ENCODE data around the gene TBC1D4.
"Not testable (repeated sequence)": the region's sequence is repeated elsewhere in the genome, so short reads cannot be mapped to it uniquely, and the experiment has no call there.

The TBC1D4 gene

GRCh38 chr13:75318138-75318833, 163.7 kb downstream of the TBC1D4 start:
- H3K4me1 Mint-ChIP-seq (ENCODE audit: low read depth): peaks cover 77% of the 10 kb centered on the region
- H3K27me3 Mint-ChIP-seq: no peaks in the 10 kb centered on the region
- peak overlapping the region; percentile 66 for H3K4me3 Mint-ChIP-seq
- H3K36me3 Mint-ChIP-seq (ENCODE audit: low read depth): peaks cover 35% of the 10 kb centered on the region
- no peak for DNase-seq
- peak overlapping the region; percentile 97 for H3K27ac Mint-ChIP-seq
- H3K9me3 Mint-ChIP-seq: no peaks in the 10 kb centered on the region

GRCh38 chr13:75316427-75316826, 165.5 kb downstream of the TBC1D4 start:
- H3K27me3 Mint-ChIP-seq: no peaks in the 10 kb centered on the region
- peaks cover 43% of the 10 kb centered on the region for H3K36me3 Mint-ChIP-seq (ENCODE audit: low read depth)
- H3K4me1 Mint-ChIP-seq (ENCODE audit: low read depth): peaks cover 77% of the 10 kb centered on the region
- H3K27ac Mint-ChIP-seq: peak overlapping the region; percentile 97
- H3K4me3 Mint-ChIP-seq: peak overlapping the region; percentile 12
- DNase-seq: no peak
- H3K9me3 Mint-ChIP-seq: no peaks in the 10 kb centered on the region

- no peaks in the 10 kb centered on the region for H3K9me3 Mint-ChIP-seq
- H3K36me3 Mint-ChIP-seq (ENCODE audit: low read depth): peaks cover 54% of the 10 kb centered on the region
- peaks cover 76% of the 10 kb centered on the region for H3K4me1 Mint-ChIP-seq (ENCODE audit: low read depth)
- H3K27ac Mint-ChIP-seq: peak overlapping the region; percentile 61
- H3K27me3 Mint-ChIP-seq: no peaks in the 10 kb centered on the region
- peak; percentile 44 for DNase-seq
- peak overlapping the region; percentile 2 for H3K4me3 Mint-ChIP-seq
These were observed 169.0 kb downstream of the TBC1D4 start for GRCh38 chr13:75312884-75313520.

- H3K4me1 Mint-ChIP-seq (ENCODE audit: low read depth): peaks cover 70% of the 10 kb centered on the region
- H3K36me3 Mint-ChIP-seq (ENCODE audit: low read depth): peaks cover 72% of the 10 kb centered on the region
- H3K4me3 Mint-ChIP-seq: peak overlapping the region; percentile 25
These were observed 171.9 kb downstream of the TBC1D4 start for GRCh38 chr13:75309981-75310580.

GRCh38 chr13:75308222-75308621, 173.7 kb downstream of the TBC1D4 start:
- no peaks in the 10 kb centered on the region for H3K27me3 Mint-ChIP-seq
- H3K27ac Mint-ChIP-seq: peak overlapping the region; percentile 78
- H3K4me3 Mint-ChIP-seq: peak overlapping the region; percentile 33
- H3K4me1 Mint-ChIP-seq (ENCODE audit: low read depth): peaks cover 73% of the 10 kb centered on the region
- H3K9me3 Mint-ChIP-seq: no peaks in the 10 kb centered on the region
- H3K36me3 Mint-ChIP-seq (ENCODE audit: low read depth): peaks cover 84% of the 10 kb centered on the region
- peak; percentile 43 for DNase-seq

More at GRCh38 chr13:75309981-75310580, 171.9 kb downstream of the TBC1D4 start:
- no peak for DNase-seq
- Mint-ChIP-seq H3K27ac (peak overlapping the region; percentile 73), H3K27me3 (no peaks in the 10 kb centered on the region), H3K9me3 (no peaks in the 10 kb centered on the region)

- H3K9me3 Mint-ChIP-seq: no peaks in the 10 kb centered on the region
- H3K27ac Mint-ChIP-seq: peak overlapping the region; percentile 4
- H3K4me1 Mint-ChIP-seq (ENCODE audit: low read depth): peaks cover 66% of the 10 kb centered on the region
- no peak overlapping the region for H3K4me3 Mint-ChIP-seq
- H3K27me3 Mint-ChIP-seq: no peaks in the 10 kb centered on the region
- no peak for DNase-seq
- peaks cover 84% of the 10 kb centered on the region for H3K36me3 Mint-ChIP-seq (ENCODE audit: low read depth)
These were observed 174.5 kb downstream of the TBC1D4 start for GRCh38 chr13:75307370-75307949.

GRCh38 chr13:75306967-75307366, 175.0 kb downstream of the TBC1D4 start:
- not testable (repeated sequence) for H3K27ac Mint-ChIP-seq, DNase-seq, H3K27me3 Mint-ChIP-seq, H3K9me3 Mint-ChIP-seq, H3K4me3 Mint-ChIP-seq
- H3K4me1 Mint-ChIP-seq (ENCODE audit: low read depth): peaks cover 63% of the 10 kb centered on the region
- peaks cover 84% of the 10 kb centered on the region for H3K36me3 Mint-ChIP-seq (ENCODE audit: low read depth)

GRCh38 chr13:75305059-75305458, 176.9 kb downstream of the TBC1D4 start:
- H3K4me1 Mint-ChIP-seq (ENCODE audit: low read depth): peaks cover 60% of the 10 kb centered on the region
- no peaks in the 10 kb centered on the region for H3K27me3 Mint-ChIP-seq
- no peak for DNase-seq
- peak overlapping the region; percentile 55 for H3K27ac Mint-ChIP-seq
- H3K36me3 Mint-ChIP-seq (ENCODE audit: low read depth): peaks cover 78% of the 10 kb centered on the region
- H3K9me3 Mint-ChIP-seq: no peaks in the 10 kb centered on the region
- no peak overlapping the region for H3K4me3 Mint-ChIP-seq

GRCh38 chr13:75303263-75303662, 178.7 kb downstream of the TBC1D4 start:
- peaks cover 67% of the 10 kb centered on the region for H3K4me1 Mint-ChIP-seq (ENCODE audit: low read depth)
- DNase-seq: no peak
- no peaks in the 10 kb centered on the region for H3K27me3 Mint-ChIP-seq
- peaks cover 83% of the 10 kb centered on the region for H3K36me3 Mint-ChIP-seq (ENCODE audit: low read depth)
- no peaks in the 10 kb centered on the region for H3K9me3 Mint-ChIP-seq
- no peak overlapping the region for H3K27ac Mint-ChIP-seq
- H3K4me3 Mint-ChIP-seq: no peak overlapping the region

GRCh38 chr13:75302071-75302698, 179.8 kb downstream of the TBC1D4 start:
- H3K4me1 Mint-ChIP-seq (ENCODE audit: low read depth): peaks cover 62% of the 10 kb centered on the region
- no peak overlapping the region for H3K4me3 Mint-ChIP-seq
- peaks cover 86% of the 10 kb centered on the region for H3K36me3 Mint-ChIP-seq (ENCODE audit: low read depth)
- no peak for DNase-seq
- H3K9me3 Mint-ChIP-seq: no peaks in the 10 kb centered on the region
- peak overlapping the region; percentile 50 for H3K27ac Mint-ChIP-seq
- no peaks in the 10 kb centered on the region for H3K27me3 Mint-ChIP-seq

- H3K36me3 Mint-ChIP-seq (ENCODE audit: low read depth): peaks cover 87% of the 10 kb centered on the region
- H3K27ac Mint-ChIP-seq: peak overlapping the region; percentile 88
- no peaks in the 10 kb centered on the region for H3K27me3 Mint-ChIP-seq
- peak overlapping the region; percentile 58 for H3K4me3 Mint-ChIP-seq
- H3K9me3 Mint-ChIP-seq: no peaks in the 10 kb centered on the region
- DNase-seq: no peak
- H3K4me1 Mint-ChIP-seq (ENCODE audit: low read depth): peaks cover 69% of the 10 kb centered on the region
These were observed 181.8 kb downstream of the TBC1D4 start for GRCh38 chr13:75299913-75300862.

- H3K4me3 Mint-ChIP-seq: peak overlapping the region; percentile 58
- peaks cover 85% of the 10 kb centered on the region for H3K36me3 Mint-ChIP-seq (ENCODE audit: low read depth)
- no peaks in the 10 kb centered on the region for H3K9me3 Mint-ChIP-seq
- peak overlapping the region; percentile 72 for H3K27ac Mint-ChIP-seq
- no peak for DNase-seq
- H3K4me1 Mint-ChIP-seq (ENCODE audit: low read depth): peaks cover 68% of the 10 kb centered on the region
- H3K27me3 Mint-ChIP-seq: no peaks in the 10 kb centered on the region
These were observed 182.7 kb downstream of the TBC1D4 start for GRCh38 chr13:75299246-75299645.

- DNase-seq: no peak
- no peaks in the 10 kb centered on the region for H3K9me3 Mint-ChIP-seq
- H3K4me1 Mint-ChIP-seq (ENCODE audit: low read depth): peaks cover 60% of the 10 kb centered on the region
- peaks cover 85% of the 10 kb centered on the region for H3K36me3 Mint-ChIP-seq (ENCODE audit: low read depth)
- H3K27ac Mint-ChIP-seq: peak overlapping the region; percentile 58
- H3K4me3 Mint-ChIP-seq: no peak overlapping the region
- H3K27me3 Mint-ChIP-seq: no peaks in the 10 kb centered on the region
These were observed 185.3 kb downstream of the TBC1D4 start for GRCh38 chr13:75296641-75297040.
